HG03565 (cell line): ENCODE measurements around the gene MED8.
"Not testable (repeated sequence)": the region's sequence is repeated elsewhere in the genome, so short reads cannot be mapped to it uniquely, and the experiment has no call there.

Source experiments
- ATAC-seq: cut with Tn5 transposase; IDR thresholded peaks from one replicate; pipeline ENCODE4 v1.9.1; 2021; ENCODE audit warnings: mild to moderate bottlenecking, moderate library complexity; ENCODE audit not compliant: unreplicated experiment

Gene MED8

GRCh38 chr1:43387976-43388599 is 1.5 kb downstream of the MED8 start:
- ATAC-seq, result no peak

- no peak for ATAC-seq
These were observed 2.9 kb downstream of the MED8 start for GRCh38 chr1:43386676-43387075.

GRCh38 chr1:43383449-43383848 is 6.2 kb downstream of the MED8 start:
- no peak for ATAC-seq

DNA sequence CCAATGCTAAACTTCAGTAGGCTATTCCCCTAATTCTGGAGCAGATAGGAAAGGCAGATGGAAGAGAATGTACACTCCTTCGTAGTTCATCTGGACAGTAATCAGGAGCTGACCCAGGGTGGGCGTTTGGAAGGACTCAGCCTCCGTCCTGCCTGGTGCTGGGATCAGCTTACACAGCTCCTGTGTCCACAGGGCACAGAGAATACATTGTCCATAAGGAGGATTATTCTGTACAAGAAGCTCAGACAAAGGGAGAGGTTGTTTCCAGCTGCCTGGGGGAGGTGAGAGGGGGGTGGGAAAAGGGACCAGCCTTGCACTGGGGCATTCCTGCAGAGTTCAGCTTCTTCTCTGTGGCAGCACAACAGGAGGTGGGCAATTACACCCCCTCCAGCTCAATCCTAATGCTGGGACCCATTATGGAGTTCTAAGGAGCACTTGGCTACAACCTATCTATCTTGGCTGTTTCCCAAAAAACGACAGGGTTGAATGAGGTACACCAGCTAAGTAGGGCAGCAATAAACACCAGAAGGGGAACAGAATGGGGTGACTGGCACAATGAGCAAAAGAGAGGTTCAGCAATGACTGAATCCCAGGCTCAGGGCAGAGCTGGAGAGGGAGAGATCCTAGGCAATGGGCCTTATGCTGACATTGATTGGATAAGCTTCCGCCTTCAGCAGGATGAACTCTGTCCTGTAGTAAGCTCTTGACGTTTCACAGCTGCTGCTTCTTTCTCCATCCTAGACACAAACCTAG is 7.4 kb downstream of the MED8 start:
- no peak for ATAC-seq

GRCh38 chr1:43381612-43382011 is 8.0 kb downstream of the MED8 start:
- no peak for ATAC-seq

GRCh38 chr1:43379476-43379875 is 10.1 kb downstream of the MED8 start:
- ATAC-seq, result no peak

DNA sequence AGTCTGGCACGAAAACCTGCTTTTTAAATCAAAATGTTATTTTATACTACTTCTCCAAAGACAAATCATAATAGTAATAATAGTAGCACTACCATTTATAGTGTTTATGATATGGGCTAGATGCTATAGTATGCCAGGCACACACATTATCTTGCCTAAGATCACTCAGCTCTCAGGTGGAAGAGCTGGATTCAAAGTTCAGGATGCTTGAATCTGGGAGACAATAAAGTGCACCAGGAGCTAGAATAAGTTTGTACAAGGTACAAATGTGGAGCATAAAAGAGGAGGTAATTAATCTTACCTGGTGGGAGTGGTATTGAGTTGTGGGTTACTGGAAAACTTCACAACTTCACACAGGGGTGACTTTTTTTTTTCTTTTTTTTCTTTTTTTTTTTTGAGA is 11.8 kb downstream of the MED8 start:
- no peak for ATAC-seq

DNA sequence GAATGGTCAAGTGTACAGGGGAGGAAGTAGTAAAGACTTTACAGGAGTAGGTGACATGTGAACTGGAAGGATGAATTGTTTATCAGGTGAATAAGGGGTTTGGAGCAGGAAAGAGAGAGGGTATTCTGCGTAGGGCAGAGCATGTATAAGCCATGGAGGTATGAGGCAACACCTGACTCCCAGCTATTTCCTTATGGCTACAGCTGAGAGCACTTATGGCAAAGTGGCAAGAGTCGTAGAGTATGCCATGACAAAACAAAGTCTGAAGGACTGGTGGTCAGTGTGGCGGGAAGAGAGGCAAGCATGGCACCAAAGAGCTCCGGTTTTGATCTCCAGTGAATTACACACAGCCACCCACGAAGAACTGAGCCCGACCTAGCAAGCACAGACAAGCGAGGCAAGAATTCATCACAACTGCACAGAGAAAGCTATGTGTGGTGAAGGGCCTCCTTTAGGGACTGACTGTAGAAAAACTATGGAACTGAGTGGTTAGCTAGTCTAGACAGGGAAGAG is 12.8 kb downstream of the MED8 start:
- no peak for ATAC-seq

DNA sequence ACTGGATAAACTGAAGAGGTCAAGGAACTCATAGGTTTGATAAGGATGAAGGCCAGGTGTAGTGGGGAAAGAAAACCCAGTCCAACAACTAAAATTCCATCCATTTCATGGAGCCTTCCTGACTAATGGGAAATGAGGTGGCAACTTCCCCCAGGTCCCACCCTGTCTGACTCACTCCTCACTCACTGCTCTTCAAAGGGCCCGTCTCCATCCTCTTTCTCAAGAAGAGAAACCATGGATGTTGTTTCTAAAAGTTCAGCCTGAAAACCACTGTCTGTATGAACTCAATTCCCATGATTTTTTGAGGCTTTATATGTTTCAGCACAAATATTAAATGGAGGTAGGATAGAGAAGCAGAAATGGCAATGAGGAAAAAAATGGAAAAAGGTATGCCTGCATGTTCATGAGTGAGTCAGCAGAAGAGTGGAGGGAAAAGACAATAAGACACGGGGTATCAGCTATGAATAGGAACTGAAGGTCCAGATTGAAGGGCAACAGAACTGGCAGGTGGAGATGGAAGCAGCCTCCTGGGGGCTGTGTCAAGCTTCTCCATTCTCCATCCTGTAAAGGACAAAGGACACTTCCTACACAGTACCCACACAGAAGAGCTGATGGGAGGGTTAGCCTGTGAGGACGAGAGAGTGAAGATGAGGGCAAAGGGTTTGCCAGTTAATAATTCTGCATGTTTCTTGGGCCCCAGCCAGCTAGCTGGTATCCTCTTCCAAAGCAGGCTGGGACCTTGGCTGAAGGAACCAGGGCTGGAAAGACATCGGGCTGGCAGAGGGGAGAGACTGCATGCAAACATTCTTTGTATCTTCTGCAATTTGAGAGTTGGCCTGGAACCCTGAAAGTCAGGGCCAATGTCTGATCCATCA is 16.3 kb downstream of the MED8 start:
- ATAC-seq, result no peak

DNA sequence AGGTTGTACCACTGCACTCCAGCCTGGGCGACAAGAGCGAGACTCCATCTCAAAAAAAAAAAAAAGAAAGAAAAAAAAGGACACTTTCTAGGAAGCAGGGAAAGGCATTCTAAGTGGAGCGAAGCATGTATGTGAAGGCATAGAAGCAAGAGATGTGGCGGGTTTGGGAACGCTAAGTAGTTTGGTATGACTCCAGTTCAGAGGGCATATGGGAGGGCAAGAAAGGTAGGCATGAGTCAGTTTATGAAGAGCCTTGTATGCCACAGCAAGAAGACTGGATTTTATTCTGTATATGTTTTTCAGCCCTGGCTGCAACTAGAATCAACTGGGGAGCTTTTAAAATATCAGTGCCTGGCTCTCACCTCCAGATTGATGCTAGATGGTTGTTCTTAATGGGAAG is 17.4 kb downstream of the MED8 start:
- ATAC-seq, result no peak

- ATAC-seq, result no peak
These were observed 19.0 kb downstream of the MED8 start for GRCh38 chr1:43370564-43370963.

- ATAC-seq, result not testable (repeated sequence)
These were observed 19.8 kb downstream of the MED8 start for GRCh38 chr1:43369779-43370178.

DNA sequence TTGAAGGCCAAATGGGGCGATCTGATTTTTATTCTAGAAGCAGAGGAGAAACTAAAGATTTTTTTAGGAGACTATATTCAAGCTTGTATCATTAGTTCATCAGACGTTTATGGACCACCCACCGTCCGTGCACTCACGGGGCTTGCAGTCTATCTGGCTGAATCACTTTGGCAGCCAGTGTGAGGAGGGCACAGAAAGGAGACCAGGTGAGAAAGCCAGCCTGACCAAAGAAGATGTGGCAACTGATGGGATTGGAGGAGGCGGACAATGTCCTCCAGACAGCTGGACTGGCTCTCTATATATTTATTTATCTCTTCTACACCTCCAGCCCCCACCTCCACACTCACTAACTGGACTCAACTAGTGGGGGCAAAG is 21.0 kb downstream of the MED8 start:
- ATAC-seq, result no peak

DNA sequence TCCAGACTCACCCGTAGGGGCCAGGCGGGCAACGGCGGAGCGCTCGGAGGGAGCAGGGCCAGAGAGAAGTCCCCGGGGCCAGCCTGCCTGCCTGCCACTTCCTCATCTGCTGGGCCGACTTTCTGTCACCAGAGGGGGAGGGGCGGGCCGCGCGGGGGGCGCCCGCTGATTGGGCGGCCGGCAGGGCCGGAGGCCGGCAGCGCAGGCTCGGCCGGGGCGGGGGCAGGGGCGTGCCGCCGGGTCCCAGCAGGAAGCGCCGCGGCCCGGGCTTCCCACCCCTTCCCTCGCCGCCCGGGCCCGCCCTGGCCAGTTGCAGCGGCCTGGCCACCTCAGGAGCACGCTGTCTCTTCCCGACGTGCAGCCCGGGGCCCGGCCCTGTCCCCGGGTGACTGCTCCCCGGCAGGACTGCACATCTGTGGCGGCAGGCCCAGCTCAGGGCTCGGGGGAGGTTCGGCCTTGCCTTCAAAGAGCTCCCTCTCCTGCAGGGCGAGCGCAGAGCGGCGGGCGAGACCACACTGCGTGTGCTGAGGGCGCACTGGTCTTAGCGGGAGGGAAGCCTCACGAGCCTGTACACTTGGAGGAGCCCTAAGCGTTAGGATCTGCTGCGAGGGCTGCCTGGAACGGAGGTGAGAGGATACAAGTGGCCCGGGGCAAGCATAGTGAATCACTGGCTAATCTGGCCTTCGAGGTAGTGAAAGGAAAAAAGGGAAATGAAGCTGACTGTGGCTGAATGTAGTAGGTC is 21.5 kb downstream of the MED8 start, which contains the start of gene ELOVL1:
Gene ELOVL1 (minus strand): TSS at position 108 of the 742 bp plus-strand sequence. CDS start 2,402 bp downstream, outside the sequence.
- ATAC-seq, result peak; percentile 49

DNA sequence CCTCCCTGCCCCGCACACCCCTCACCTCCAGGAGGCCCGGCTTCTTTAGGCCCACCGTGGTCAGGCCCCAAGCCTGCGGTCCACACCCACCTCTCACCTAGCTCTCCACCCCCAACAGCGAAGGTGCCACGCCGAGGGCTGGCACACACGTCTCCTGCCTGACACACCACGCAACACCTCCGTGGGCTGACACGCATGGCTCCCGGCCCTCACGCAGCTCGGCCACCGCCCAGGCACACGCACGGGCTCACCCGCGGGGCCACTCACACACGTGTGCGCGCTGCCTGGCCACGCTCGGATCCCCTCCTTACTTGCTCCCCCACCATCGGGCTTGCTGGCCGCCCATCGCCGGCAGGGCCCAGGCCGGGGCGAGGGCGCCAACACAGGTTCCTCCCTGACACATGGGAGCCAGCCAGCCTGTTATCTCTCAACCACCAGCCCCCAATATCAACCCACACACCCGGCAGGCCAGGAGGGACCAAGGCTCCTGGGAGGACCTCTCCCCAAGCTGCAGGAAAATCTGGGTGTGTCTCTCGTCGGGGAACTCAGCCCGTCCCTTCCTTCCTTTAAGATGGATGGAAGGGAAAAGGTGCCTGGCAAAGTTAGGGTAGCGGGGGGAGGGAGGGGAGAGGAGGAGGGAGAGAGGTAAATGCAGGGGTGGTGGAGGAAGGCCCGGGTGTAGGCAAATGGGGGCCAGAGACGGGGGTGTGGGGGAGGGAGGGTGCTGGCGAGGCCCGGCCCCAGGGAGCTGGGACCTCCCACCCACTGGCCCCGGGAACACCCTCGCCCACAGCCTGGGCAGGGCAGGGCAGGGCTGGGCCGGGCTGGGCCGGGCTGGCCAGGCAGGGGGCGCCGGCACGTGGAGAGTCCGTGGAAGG is 22.3 kb downstream of the MED8 start:
- ATAC-seq, result peak; percentile 27

DNA sequence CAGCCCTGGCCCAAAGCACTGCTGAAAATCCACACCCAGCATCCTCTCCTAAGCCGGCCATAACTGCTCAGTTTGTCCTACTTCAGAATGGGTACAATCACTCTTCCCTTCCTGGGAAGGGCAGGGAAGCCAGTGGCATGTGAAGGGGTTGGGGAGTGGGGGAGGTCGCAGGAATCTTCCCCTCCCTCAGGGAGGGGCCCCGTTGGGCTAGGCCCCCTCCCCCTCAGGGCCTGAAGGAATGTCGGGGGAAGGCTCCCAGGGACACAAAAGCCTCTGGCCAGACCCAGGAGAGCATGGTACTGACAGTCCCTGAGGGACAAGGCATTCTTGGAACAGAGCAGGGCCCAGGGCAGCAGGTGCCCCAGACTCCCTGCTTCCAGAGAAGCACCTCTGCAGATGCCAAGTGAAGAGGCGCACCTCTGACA is 23.0 kb downstream of the MED8 start:
- ATAC-seq, result no peak

DNA sequence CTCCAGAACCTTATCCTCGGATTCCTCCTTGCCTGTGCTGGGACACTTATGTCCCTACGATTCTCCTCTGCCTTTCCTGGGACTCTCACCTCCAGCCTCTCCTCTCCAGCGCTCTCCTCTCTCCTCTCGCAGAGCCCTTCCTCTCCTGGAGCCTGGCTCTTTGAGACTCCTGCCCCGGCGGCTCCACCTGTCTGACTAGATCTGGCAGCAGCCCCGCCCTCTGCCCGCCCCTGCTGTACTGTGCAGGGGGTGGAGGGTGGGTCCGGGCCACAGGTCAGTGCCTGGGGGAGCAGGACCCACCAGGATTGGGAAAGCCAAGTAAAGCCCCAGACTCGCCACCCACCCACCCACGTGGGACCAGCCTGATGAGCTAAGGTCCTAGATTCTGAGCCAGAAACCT is 23.4 kb downstream of the MED8 start:
- ATAC-seq, result no peak

DNA sequence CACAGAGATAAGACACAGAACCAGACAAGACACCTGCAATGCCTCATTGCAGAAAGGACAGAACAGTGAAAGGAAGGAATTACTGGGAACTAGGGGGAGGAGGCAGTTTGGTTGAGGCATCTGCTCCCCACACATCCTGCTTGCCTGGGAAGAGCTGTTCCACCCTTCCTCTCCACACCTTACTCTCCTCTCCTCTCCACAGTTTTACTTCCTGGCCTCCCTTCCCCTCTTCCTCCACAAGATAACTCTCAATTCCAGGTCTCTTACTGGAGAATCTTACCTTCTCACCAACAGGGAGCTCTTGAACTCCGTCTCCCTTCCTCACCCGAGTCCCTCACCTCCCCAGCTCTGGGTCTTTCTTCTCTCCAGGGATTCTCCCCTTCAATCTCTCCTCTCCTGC is 23.9 kb downstream of the MED8 start:
- ATAC-seq, result no peak

DNA sequence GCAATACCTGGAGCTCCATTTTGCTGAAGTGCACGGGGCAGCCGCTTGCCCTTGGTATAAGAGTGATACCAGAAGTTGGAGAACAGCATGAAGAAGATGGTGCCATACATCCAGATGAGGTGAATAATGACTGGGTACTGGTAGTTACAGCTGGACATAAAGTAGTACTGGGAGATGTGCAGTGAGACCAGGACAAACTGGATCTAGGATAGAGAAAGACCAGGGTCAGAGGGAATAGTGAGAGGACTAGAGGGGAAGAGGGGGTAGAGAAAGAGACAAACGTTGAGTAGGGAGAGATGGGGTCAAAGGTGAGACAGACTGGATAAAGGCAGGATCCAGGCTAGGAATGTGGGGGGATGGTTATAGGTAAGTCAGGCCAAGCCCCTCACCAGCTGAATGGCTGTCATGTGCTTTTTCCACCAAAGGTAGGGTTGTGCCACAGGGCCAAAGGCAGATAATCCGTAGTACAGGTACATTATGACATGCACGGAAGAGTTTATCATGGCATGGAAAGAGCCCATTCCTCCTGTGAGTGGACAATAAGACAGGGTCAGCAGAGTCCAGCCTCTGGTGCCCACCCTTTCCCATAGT is 25.6 kb downstream of the MED8 start:
- no peak for ATAC-seq
